Left cardiac atrium (tissue), 4 donors: Measurements from ENCODE around the gene UTS2R. TPM values are rescaled to one million over a fixed set of nuclear protein-coding genes. Genes with fewer than 3 reads are reported as not detected.
A peak's percentile ranks its signal among the peaks of the same experiment; 100 is the strongest.
"Not testable (repeated sequence)": the region's sequence is repeated elsewhere in the genome, so short reads cannot be mapped to it uniquely, and the experiment has no call there.

Source experiments
- ATAC-seq, 2 donors: fragments of 200-7000 bp; cut with Tn5 transposase; one replicate each; pipeline ENCODE4 v1.9.1; 2020; ENCODE audit warnings: mild to moderate bottlenecking in 2 of 2, moderate library complexity in 2 of 2
- DNase-seq: peaks from one replicate; pipeline ENCODE4 v3.0.0-alpha.2; 2020
- intact Hi-C, 2 donors: fragments of 100-400 bp; cut with DNase I; formaldehyde crosslinking; loops; one replicate each; pipeline versions ENCODE4 v1.14.1 to v1.15.1; 2022 to 2023
- total RNA-seq, 2 donors: library from RNA; stranded (reverse); fragmentation: NEBNext Ultra II Directional; extraction: Animal tissue kit (Norgen Biotek cat#: 25700); gene quantifications; one replicate each; pipeline ENCODE4 v1.2.1, GENCODE V29; 2021
- donor health status: DM: no; HTN: yes; CAD: no.
- donor health status: DM: no; HTN: yes; CAD: no; lungs with severe emphysema.
- donor health status: DM: yes; HTN: yes; CAD: no.
- donor health status: Dilated cardiomyopathy.

Gene UTS2R
- total RNA-seq, 2 donors from 2014 or later: 0.32 to 1.4 TPM

GRCh38 chr17:82333279-82334171 lies 38.0 kb upstream of the UTS2R start, which contains the start of gene SECTM1:
TSS of gene SECTM1 (minus strand) at chr17:82333766. CDS start at chr17:82327240, 6,526 bp downstream.
- intact Hi-C loops: no loop called here
- DNase-seq: peak; percentile 64

GRCh38 chr17:82334204-82334621 lies 37.4 kb upstream of the UTS2R start:
- intact Hi-C loops: no loop called here
- ATAC-seq (no peak), DNase-seq (peak; percentile 31)

More at GRCh38 chr17:82333279-82334171, 38.0 kb upstream of the UTS2R start, which contains the start of gene SECTM1:
- ATAC-seq: peak; percentile 42 to 44

- DNase-seq: peak; percentile 19
- intact Hi-C loops: no loop called here
- no peak for ATAC-seq
Observed at GRCh38 chr17:82334622-82335394, 36.8 kb upstream of the UTS2R start.

- intact Hi-C loops: no loop called here
- peak; percentile 79 to 85 for ATAC-seq
- DNase-seq: peak; percentile 40
Observed at GRCh38 chr17:82338858-82339633, 32.5 kb upstream of the UTS2R start.

- no peak for ATAC-seq
- intact Hi-C loops: no loop called here
- peak; percentile 19 for DNase-seq
Observed at GRCh38 chr17:82339634-82340580, 31.7 kb upstream of the UTS2R start.

GRCh38 chr17:82342361-82343079 lies 29.0 kb upstream of the UTS2R start:
- DNase-seq (peak; percentile 14), ATAC-seq (no peak)
- intact Hi-C loops: no loop called here

GRCh38 chr17:82343560-82343959 lies 28.0 kb upstream of the UTS2R start:
- intact Hi-C loops: no loop called here
- DNase-seq (no peak), ATAC-seq (no peak)

GRCh38 chr17:82344175-82344907 lies 27.2 kb upstream of the UTS2R start:
- ATAC-seq (no peak), DNase-seq (no peak)
- intact Hi-C loops: no loop called here

GRCh38 chr17:82345151-82345976 lies 26.2 kb upstream of the UTS2R start:
- intact Hi-C loops: no loop called here
- DNase-seq: no peak
- no peak for ATAC-seq

- no peak for DNase-seq
- intact Hi-C loops: no loop called here
- ATAC-seq: no peak
Observed at GRCh38 chr17:82346342-82347300, 24.9 kb upstream of the UTS2R start.

- intact Hi-C loops, ATAC-seq, DNase-seq: not testable (repeated sequence)
Observed at GRCh38 chr17:82347994-82348393, 23.6 kb upstream of the UTS2R start.

- intact Hi-C loops: no loop called here
- ATAC-seq (no peak), DNase-seq (no peak)
Observed at GRCh38 chr17:82348434-82348833, 23.1 kb upstream of the UTS2R start.

- intact Hi-C loops: no loop called here
- no peak for ATAC-seq
- no peak for DNase-seq
Observed at GRCh38 chr17:82348866-82349265, 22.7 kb upstream of the UTS2R start.

GRCh38 chr17:82349287-82349701 lies 22.3 kb upstream of the UTS2R start:
- intact Hi-C loops: no loop called here
- ATAC-seq (peak in 1 of 2 donors; percentile 9), DNase-seq (no peak)
